Nephron (organoid): ENCODE data around the gene TTLL8.
"Not testable (repeated sequence)": the region's sequence is repeated elsewhere in the genome, so short reads cannot be mapped to it uniquely, and the experiment has no call there.

ENCODE experiments used
- H3K27ac Mint-ChIP-seq, 3 experiments: 2 replicates each; pipeline ENCODE4 v1.8.0; 2020; ENCODE audit warnings: mixed read lengths in 3 of 3, mild to moderate bottlenecking in 2 of 3, moderate library complexity in 1 of 3
- H3K27me3 Mint-ChIP-seq: 2 replicates; pipeline ENCODE4 v1.8.0; 2021; ENCODE audit warnings: low read depth, mild to moderate bottlenecking, moderate library complexity, mixed read lengths
- H3K36me3 Mint-ChIP-seq: 2 replicates; pipeline ENCODE4 v1.8.0; 2020; ENCODE audit warnings: low read depth, mixed read lengths
- H3K4me1 Mint-ChIP-seq: 2 replicates; pipeline ENCODE4 v1.8.0; 2020; ENCODE audit warnings: mixed read lengths
- H3K4me3 Mint-ChIP-seq, 3 experiments: 2 replicates each; pipeline ENCODE4 v1.8.0; 2020; ENCODE audit warnings: mild to moderate bottlenecking in 3 of 3, mixed read lengths in 3 of 3, moderate library complexity in 2 of 3
- H3K9me3 Mint-ChIP-seq: 2 replicates; pipeline ENCODE4 v1.8.0; 2020; ENCODE audit warnings: mixed read lengths
- TF ChIP-seq, protein P1 (sequence below), 3 experiments: fragments of 200-600 bp; sonication (generic); IDR thresholded peaks; one replicate each; pipeline ENCODE4 v1.5.0; 2021; ENCODE audit warnings: antibody characterized with exemption in 3 of 3; ENCODE audit not compliant: unreplicated experiment in 3 of 3

TTLL8 gene

DNA sequence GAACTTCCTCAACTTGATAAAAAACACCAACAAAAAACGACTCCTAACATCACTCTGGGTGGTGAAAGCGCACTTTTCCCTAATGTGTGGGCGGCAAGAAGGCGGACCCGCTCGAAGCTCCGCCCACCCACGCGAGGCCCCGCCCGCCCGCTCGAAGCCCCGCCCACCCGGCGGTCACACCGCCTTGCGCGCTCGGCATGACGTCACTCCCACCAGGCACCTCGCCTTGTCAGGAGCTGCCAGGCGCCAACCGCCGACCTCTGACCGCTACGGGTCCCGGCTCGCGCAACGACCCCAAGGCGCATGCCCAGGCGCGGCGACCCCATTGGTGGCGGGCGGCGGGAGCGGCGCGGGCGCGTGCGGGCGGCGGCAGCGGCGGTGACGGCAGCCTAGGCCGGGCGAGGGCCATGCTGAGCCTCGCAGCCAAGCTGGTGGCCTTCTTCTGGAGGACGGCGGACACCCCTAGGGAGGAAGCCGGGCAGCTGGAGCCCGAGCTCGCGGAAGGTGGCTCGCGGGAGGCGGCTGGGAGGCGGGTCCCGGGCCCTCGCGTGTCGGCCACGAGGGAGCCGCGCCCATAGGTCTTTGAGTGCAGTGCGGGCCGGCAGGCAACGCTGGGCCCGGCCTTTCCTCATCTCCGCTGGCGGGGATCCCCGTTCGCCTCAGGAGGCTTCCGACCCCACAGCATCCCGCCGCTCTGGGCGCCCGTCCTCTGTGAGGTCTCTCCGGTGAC, 31.7 kb upstream of the TTLL8 start, which contains the start of gene MOV10L1:
Gene MOV10L1 (plus strand): TSS at position 325 of the 730 bp plus-strand sequence. CDS start 83 bp downstream, at position 408.
- Mint-ChIP-seq H3K27me3 (peaks cover 11% of the 10 kb centered on the region), H3K36me3 (no peaks in the 10 kb centered on the region), H3K9me3 (peaks cover 5% of the 10 kb centered on the region), H3K4me1 (peaks cover 7% of the 10 kb centered on the region), H3K27ac (no peak within 1 kb of the TSS), H3K4me3 (no peak within 1 kb of the TSS)
- TF ChIP-seq, protein P1, sequence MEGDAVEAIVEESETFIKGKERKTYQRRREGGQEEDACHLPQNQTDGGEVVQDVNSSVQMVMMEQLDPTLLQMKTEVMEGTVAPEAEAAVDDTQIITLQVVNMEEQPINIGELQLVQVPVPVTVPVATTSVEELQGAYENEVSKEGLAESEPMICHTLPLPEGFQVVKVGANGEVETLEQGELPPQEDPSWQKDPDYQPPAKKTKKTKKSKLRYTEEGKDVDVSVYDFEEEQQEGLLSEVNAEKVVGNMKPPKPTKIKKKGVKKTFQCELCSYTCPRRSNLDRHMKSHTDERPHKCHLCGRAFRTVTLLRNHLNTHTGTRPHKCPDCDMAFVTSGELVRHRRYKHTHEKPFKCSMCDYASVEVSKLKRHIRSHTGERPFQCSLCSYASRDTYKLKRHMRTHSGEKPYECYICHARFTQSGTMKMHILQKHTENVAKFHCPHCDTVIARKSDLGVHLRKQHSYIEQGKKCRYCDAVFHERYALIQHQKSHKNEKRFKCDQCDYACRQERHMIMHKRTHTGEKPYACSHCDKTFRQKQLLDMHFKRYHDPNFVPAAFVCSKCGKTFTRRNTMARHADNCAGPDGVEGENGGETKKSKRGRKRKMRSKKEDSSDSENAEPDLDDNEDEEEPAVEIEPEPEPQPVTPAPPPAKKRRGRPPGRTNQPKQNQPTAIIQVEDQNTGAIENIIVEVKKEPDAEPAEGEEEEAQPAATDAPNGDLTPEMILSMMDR (IDR thresholded peaks at IDR 0.05; ENCODE audit: unreplicated experiment in 3 of 3), result no peak

DNA sequence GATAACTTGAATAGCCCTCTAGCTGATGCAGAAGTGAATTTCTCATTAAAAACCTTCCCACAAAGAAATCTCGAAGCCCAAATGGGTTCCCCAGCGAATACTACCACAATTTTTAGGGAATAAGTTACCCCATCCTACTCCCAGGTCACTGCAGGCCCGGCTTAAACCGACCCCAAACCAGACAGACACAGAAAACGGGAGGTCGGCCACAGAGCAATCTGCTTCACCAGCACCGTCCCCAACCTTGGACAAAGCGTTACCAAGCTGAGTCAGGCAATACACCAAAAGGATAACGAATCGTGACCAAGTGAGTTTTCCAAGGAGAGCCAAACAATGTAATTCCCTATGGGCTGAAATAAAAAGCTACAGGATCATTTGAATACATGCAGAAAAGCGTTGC, 31.1 kb upstream of the TTLL8 start:
- Mint-ChIP-seq H3K27me3 (peaks cover 11% of the 10 kb centered on the region), H3K36me3 (no peaks in the 10 kb centered on the region), H3K4me3 (no peak overlapping the region), H3K9me3 (peaks cover 5% of the 10 kb centered on the region), H3K4me1 (peaks cover 8% of the 10 kb centered on the region), H3K27ac (no peak overlapping the region)
- TF ChIP-seq, protein P1 (IDR thresholded peaks at IDR 0.05; ENCODE audit: unreplicated experiment in 3 of 3), result no peak

DNA sequence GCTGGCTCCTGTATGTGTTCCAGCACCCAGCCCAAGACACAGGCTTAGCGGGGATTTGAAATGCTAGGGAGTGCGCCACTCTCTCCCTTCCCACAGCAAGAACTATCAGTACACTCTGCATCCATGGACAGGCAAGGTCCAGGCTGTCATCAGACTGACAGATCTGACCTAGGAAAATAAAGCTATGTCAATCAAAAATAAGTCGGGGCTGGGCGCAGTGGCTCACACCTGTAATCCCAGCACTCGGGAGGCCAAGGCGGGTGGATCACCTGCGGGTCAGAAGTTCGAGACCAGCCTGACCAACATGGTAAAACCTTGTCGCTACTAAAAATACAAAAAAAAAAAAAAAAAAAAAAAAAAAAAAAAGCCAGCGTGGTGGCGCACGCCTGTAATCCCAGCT, 30.0 kb upstream of the TTLL8 start:
- peaks cover 5% of the 10 kb centered on the region for H3K9me3 Mint-ChIP-seq
- peaks cover 8% of the 10 kb centered on the region for H3K4me1 Mint-ChIP-seq
- TF ChIP-seq, protein P1 (IDR thresholded peaks at IDR 0.05; ENCODE audit: unreplicated experiment in 3 of 3), result no peak
- H3K27ac Mint-ChIP-seq, result no peak overlapping the region
- peaks cover 12% of the 10 kb centered on the region for H3K27me3 Mint-ChIP-seq
- H3K4me3 Mint-ChIP-seq, result no peak overlapping the region
- H3K36me3 Mint-ChIP-seq, result no peaks in the 10 kb centered on the region

DNA sequence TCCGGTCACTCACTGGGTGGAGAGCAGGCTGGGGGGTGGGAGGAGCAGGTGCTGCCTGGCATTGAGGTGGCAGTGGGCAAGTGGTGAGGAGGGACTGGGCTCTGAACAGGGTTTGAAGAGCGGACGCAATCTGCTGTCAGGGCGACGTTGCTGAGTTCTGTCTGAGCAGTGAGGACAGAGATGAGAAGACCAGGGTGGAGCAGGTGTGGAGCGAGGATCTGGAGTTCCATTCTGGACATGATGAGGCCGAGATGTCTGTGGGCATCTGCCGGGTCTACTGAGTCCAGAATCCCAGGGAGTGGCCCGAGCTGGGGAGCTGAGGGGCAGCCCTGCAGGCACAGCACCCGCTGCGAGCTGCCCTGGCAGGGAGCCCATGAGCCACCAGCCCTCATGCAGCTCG, 29.5 kb upstream of the TTLL8 start:
- peaks cover 8% of the 10 kb centered on the region for H3K4me1 Mint-ChIP-seq
- no peaks in the 10 kb centered on the region for H3K36me3 Mint-ChIP-seq
- H3K4me3 Mint-ChIP-seq, result no peak overlapping the region
- peaks cover 15% of the 10 kb centered on the region for H3K27me3 Mint-ChIP-seq
- TF ChIP-seq, protein P1 (IDR thresholded peaks at IDR 0.05; ENCODE audit: unreplicated experiment in 3 of 3), result no peak
- H3K27ac Mint-ChIP-seq, result peak overlapping the region in 1 of 3 experiments; percentile 44
- H3K9me3 Mint-ChIP-seq, result peaks cover 5% of the 10 kb centered on the region

DNA sequence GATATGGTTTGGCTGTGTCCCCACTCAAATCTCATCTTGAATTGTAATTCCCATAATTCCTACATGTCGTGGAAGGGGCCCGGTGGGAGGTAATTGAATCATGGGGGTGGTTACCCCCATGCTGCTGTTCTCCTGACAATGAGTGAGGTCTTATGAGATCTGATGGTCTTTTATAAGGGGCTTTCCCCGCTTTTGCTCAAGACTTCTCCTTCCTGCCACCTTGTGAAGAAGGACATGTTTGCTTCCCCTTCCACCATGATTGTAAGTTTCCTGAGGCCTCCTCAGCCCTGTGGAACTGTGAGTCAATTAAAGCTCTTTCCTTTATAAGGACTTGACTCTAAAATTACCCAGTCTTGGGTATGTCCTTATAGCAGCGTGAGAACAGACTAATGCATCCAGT, 28.9 kb upstream of the TTLL8 start:
- H3K27me3 Mint-ChIP-seq, result peaks cover 10% of the 10 kb centered on the region
- not testable (repeated sequence) for H3K27ac Mint-ChIP-seq, H3K4me3 Mint-ChIP-seq, H3K9me3 Mint-ChIP-seq, H3K36me3 Mint-ChIP-seq, H3K4me1 Mint-ChIP-seq

DNA sequence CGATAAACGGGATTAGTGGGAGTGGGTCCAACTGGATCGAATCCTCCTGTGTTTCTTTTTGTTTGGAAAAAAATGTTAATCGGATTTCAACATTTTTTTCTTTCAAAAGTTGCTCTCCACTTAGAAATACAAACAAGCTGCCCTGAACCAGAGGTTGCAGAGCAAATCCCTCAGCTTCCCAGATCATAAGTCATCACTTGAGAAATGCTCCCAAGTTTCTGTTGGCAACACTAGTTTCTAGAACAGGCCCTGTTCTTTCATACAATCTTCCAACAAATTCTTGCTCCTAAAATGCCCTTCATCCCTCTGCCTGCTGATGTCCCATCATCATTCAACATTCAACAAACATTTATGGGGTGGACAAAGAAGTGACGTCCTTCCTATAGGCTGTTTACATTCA, 28.4 kb upstream of the TTLL8 start:
- Mint-ChIP-seq H3K36me3 (no peaks in the 10 kb centered on the region), H3K4me1 (peaks cover 8% of the 10 kb centered on the region), H3K27me3 (peaks cover 10% of the 10 kb centered on the region), H3K4me3 (no peak overlapping the region), H3K27ac (peak overlapping the region in 1 of 3 experiments; percentile 51), H3K9me3 (peaks cover 5% of the 10 kb centered on the region)
- TF ChIP-seq, protein P1 (IDR thresholded peaks at IDR 0.05; ENCODE audit: unreplicated experiment in 3 of 3), result no peak
